Activated effector memory CD4-positive, alpha-beta T cell treated with Interleukin-2 at 50 U/mL for 16 hours (primary cell): Measurements from ENCODE around the gene DNLZ.
"Not testable (repeated sequence)": the region's sequence is repeated elsewhere in the genome, so short reads cannot be mapped to it uniquely, and the experiment has no call there.

ENCODE experiments used
- DNase-seq: peaks from one replicate; pipeline ENCODE4 v3.0.0-alpha.2; 2020

Gene DNLZ

DNA sequence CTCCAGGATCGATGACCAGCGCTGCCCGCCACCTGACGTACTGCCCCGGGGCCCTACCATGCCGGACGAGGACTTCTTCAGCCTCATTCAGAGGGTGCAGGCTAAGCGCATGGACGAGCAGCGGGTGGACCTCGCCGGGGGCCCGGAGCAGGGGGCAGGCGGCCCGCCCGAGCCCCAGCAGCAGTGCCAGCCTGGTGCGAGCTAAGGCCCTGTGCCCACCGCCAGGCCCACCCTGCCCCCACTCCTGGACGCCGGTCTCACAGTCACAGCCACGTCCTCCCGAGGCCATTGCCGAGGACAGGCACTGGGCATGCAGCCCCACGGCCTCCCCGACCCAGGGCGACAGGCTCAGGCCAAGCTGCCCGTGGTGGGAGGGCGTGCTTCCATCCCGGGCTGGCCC lies 5.5 kb downstream of the DNLZ start:
- DNase-seq: no peak

DNA sequence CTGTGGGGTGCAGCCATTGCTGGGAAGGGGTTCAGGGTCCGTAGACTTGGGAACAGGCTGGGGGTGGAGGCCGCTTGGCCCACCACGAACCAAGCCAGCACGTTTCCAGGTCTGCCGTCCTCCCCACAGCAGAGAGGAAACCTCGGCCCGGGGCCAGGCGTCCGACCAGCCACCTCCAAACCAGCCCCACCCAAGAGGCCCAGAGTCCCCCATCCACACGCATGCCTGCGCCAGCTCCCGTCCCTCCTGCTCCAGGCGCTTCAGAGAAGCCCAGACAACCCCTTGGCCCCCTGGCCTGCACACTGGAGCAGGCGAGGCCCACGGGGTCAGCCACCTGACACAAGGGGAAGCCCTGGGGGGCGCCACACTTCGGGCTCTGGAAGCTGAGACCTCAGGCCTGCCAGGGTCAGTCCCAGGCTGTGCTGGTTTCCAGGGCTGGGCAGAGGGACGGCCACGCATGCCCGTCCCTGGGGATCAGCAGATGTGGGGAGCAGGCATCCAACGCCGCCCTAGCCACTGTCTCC lies 6.3 kb downstream of the DNLZ start:
- DNase-seq: no peak

DNA sequence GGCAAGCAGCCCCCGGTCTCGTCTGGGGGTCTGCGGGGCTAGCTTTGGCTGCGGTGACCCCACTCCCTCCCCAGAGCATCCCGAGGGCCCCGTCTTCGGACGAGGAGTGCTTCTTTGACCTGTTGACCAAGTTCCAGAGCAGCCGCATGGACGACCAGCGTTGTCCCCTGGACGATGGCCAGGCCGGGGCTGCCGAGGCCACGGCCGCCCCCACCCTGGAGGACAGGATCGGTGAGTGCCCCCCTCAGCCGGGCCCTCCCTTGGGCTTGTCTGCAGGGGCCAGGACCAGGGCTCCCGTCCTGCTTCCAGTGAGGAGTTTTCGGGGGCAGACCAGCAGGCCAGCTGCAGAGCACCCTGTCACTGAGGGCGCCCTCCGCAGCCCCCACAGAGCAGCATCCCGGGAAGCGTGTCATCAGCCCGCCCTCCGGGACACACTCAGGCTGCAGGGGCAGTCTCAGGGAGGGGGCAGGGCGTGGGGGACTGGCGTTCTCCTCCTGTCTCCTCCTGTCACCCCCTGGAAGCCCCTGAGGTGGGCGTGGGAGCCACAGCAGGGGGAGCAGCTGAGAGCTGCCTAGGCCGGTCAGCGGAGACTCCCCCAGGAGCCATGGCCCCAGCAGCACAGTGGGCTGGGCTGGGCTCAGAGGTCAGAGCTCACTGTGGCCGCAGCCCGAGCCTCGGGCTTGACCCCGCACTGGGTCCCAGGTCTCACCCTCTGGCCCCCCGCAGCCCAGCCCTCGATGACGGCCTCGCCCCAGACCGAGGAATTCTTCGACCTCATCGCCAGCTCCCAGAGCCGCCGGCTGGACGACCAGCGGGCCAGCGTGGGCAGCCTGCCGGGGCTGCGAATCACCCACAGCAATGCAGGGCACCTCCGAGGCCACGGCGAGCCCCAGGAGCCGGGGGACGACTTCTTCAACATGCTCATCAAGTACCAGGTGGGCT lies 7.7 kb downstream of the DNLZ start:
- no peak for DNase-seq

- no peak for DNase-seq
These were observed 8.9 kb downstream of the DNLZ start for GRCh38 chr9:136354592-136355085.

DNA sequence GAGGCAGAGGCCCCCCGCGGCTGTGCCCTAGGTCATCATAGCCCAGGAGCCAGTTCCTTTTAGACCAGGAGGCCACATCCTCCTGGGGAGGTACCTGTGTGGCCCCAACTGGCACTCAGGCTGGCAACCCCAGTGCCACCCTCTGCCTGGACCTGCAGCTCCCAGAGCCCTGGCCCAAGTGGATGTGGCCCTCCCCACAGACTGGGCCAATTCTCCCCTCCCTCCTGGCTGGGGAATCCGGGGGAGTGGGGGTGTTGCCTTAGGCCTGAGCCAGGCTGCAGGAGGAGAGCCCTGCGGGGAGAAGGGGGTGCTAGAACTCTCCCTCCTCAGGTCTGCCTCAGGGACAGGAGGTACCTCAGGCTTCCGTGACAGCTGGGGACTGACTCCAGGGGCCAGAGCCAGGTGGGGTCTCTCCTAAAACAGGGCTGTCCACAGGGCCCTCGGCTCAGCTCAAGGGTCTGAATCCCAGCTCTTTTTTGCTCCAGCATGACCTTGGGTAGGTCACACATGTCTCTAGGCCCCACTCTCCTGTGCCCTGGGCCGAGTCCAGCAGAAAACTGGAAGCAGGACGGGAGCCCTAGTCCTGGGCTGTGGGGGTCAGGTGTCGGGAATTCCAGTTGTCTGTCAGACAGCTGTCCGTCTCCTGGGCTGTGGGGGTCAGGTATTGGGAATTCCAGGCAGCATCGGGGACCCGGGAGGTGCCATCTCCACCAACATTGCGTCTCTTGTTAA lies 9.6 kb downstream of the DNLZ start:
- DNase-seq: no peak

- no peak for DNase-seq
These were observed 10.5 kb downstream of the DNLZ start for GRCh38 chr9:136353088-136353487.

DNA sequence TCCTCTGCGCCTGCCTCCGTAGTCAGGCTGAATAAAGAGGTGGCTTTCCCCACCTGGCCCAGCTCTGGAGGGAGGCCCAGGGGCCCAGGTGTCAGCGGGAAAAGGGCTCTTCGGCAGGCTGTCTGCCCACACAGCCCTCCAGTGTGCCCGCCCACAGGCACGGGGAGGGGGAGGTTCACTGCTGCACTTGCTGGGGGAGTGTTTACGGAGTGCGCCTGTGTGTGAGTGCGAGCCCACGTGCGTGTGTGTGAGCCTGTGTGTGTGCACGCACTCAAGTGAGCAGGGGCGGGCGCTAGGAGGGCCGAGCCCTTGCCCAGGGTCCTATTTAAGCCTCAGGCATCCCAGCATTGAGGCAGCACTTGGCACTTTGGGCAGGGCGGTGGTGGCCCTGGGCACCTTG lies 10.9 kb downstream of the DNLZ start:
- no peak for DNase-seq

DNA sequence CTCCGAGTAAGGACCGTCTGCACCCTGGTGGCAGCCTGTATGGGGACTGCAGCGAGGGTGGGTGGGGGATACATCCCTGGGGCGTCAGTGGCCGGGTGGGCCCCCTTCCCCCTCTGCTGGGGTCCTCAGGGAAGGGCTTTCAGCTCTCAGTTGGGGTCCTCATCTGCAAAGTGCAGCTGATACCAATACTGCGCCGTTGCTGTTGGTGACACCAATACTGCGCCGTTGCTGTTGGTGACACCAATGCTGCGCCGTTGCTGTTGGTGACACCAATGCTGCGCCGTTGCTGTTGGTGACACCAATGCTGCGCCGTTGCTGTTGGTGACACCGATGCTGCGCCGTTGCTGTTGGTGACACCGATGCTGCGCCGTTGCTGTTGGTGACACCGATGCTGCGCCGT lies 11.7 kb downstream of the DNLZ start:
- DNase-seq: not testable (repeated sequence)

DNA sequence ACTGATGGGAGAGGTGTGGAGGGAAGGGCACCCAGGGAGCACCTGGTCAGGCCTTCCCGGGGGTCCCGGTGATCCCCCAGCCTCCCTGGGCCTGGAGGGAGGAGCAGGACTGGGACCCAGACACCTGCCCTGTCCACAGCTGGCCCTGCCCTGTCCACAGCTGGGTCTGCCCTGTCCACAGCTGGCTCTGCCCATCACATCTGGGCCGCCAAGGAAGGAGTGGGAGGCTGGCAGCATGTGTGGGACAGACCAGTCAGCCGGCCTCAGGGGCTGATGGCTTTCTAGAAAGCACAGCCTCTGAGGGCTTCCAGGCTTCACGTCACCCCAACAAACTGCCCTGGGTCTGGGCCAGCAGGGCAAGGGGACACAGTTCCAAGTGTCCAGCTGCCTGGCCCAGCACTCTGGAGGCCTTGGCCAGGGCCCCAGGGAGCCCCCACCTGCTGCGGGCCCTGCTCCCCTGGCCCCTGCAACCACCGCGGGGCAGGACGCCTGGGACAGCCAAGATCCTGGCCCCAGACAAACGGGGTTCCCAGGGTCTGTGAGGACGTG lies 12.2 kb downstream of the DNLZ start:
- DNase-seq: no peak

- DNase-seq: no peak
These were observed 14.0 kb downstream of the DNLZ start for GRCh38 chr9:136349546-136349945.

DNA sequence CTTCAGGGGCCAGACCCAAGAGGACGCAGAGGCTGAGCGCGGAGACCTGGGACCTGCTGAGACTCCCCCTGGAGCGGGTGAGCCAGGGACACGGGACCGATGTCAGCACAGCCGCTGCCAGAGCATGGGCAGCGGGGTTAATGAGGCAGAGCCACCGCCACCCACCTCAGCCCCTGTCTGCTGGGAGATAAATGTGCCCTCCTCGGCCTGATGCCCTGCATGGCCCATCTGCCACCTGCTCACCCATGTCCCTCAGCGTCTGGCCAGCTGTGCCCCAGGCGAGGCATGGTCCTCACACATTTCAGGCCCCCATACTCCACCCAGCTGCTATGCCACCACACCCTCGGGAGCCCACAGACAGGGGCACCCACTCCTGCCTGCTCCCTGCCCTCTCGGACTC lies 14.9 kb downstream of the DNLZ start:
- DNase-seq: no peak

GRCh38 chr9:136347472-136348256 lies 15.9 kb downstream of the DNLZ start:
- no peak for DNase-seq

GRCh38 chr9:136346927-136347465 lies 16.5 kb downstream of the DNLZ start:
- DNase-seq: no peak

DNA sequence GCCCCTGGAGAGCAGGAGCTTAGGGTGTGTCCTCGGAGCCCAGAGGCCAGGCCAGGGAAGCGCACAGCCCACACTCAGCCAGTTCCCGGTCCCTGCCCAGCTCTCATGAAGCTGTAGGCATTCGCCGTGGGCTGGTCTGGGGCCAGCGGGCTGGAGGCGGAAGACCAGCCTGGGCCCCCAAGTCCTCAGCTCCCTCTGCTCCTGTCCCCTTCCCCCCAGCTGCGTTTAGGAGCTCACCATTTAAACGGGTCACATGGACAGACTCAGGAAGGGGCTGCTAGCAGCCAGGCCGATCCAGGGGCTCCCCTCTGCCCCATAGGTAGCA lies 17.4 kb downstream of the DNLZ start:
- no peak for DNase-seq

- no peak for DNase-seq
These were observed 18.0 kb downstream of the DNLZ start for GRCh38 chr9:136345281-136346156.

DNA sequence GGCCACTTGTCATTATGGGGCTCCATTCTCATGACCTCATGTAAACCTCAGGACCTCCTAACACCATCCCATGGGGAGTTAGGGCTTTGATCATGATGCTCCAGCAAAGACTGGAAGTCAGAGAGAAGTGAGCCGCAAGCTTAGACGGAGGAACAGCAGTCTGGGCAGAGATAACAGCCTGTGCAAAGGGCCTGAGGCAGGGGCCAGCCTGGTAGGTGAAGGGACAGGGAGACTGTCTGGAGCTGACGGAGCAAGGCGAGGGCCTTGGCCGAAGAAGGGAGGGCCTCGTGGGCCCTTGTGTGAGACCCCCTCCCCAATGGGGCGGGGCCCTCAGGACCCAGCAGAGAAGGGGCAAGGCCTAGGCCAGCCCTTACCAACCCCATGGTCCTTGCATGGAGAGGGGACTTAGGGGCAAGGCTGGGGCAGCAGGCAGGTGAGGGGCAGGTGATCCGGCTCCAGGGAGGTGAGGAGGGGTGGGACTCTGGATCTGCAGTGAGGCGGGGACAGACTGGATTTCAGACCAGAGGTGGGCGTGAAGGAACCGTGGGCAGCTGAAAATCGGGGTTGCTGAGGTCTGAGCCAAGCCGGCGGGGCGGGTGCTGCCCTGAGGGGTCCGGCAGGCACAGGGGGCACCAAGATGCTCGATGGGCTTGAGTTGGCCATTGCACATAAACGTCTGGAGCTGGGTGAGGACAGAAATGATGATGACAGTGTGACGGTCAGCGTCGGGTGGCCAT lies 18.8 kb downstream of the DNLZ start:
- DNase-seq: no peak

DNA sequence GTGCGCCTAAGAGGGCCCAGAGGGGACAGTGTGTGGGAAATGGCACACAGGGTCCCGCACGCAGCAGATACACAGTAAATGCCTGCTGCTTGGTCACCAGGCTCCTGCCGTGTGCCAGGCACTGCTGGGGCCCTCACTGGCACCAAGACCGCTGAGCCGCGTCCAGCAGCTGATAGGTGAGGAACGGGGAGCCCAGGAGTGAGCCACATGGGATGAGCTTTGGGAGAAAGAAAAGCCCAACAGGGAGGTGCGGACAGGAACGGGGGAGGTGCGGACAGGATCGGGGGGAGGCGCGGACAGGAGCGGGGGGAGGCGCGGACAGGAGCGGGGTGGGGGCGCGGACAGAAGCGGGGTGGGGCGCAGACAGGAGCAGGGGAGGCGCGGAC lies 19.7 kb downstream of the DNLZ start:
- no peak for DNase-seq

DNA sequence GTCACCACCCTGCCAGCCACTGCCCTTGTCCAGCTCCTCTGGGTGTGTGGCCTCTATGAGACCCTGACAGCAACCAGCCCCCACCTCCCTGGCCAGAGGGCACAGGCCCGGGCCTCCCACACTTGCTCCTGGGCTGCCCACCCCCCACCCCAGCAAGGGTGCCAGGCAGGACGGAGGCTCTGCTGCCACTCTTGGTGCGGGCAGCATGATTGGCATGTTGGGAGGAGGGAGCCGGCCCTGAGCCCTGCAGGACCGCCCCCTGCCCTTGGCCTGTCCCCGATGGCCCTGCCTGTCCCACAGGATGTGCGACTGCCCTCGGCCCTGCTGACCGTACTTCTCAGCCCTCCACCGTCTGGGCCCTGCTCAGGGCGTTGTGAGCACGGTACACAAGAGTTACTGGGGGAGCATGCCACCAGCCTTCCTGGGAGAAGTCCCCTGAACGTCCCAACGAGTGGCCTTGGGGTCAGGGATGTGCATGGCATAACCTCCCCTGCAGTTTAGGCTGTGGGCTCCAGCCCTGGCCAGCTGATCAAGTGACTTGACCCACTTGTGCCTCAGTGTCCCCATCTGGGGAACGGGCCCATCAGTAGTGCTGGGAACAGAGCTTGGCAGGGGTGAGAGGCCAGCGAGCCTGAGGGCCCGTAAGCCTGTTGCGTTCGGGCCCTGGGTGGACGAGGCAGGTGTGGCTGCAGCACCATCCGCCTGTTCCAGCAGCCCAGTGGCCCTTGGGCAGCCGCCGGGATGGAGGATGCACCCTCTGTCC lies 20.2 kb downstream of the DNLZ start:
- no peak for DNase-seq

DNA sequence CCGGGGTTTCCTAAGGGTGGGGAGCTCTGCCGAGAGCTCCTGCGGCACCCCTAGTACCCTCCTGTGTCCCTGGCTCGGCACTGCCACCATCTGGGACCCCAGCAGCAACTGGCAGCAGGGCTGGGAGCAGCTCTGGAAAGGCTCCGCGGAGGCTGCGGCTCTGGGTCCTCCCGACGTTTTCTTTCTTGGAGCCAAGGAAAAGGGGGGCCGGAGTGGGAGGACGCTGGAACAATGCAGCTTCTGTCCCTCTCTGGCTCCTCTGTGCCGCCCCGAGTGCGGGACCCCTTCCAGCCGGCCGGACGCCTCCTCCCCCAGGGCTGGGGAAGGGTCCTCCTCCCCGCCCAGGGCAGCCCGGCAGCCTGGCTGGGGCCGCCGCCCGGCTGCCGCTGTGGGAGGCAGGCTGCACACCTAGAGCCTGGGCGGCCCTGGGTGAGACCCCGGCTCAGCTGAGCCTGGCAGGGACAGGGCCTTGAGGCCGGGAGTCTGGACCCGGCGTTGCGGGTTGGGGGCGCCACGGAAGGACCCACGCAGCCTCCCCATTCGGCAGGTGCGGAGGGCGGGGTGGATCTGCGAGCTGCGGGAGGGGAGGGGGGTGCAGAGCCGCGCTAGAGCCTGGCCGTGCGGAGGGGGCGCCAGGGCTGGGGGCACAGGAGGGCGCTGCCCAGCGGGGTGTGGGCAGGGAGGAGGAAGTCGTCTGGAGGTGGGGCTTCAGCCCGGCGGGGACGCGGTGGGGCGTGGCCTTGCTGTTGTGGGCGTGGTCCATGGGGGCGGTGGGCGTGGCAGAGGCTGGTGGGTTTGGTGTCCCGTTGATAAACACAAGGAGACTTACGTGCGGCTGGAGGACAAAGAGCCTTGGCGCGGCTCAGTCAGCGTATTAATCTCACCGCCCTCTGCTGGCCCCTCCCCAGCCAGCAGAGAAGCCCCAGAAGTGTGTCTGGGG lies 21.1 kb downstream of the DNLZ start:
- peak; percentile 25 for DNase-seq
